Neutrophil (primary cell): ENCODE measurements around the gene TRAPPC2.

Source experiments
- H3K27ac ChIP-seq: fragments of 200-600 bp; sonication (generic); 2 replicates; pipeline ENCODE4 v1.5.1; 2016; ENCODE audit warnings: mild to moderate bottlenecking, moderate library complexity
- H3K27me3 ChIP-seq: fragments of 200-600 bp; sonication (generic); 2 replicates; pipeline ENCODE4 v1.6.0; 2016; ENCODE audit warnings: mild to moderate bottlenecking
- H3K36me3 ChIP-seq: fragments of 200-600 bp; sonication (generic); 2 replicates; pipeline ENCODE4 v1.5.1; 2017
- H3K4me1 ChIP-seq, 2 experiments: fragments of 200-600 bp in 1 of 2; sonication (generic) in 1 of 2; 1 replicate in 1 of 2; 2 replicates in 1 of 2; pipeline versions ENCODE4 v1.5.1 to v1.6.1; 2013 to 2016; ENCODE audit warnings: low read depth in 1 of 2, low read length in 1 of 2, mild to moderate bottlenecking in 1 of 2, moderate library complexity in 1 of 2; ENCODE audit not compliant: control insufficient read depth in 1 of 2, insufficient read depth in 1 of 2
- H3K4me3 ChIP-seq, 2 experiments: fragments of 200-600 bp in 1 of 2; sonication (generic) in 1 of 2; 1 replicate in 1 of 2; 2 replicates in 1 of 2; pipeline ENCODE4 v1.5.1; 2013 to 2016; ENCODE audit warnings: low read depth in 1 of 2, low read length in 1 of 2, mild to moderate bottlenecking in 1 of 2, moderate library complexity in 1 of 2
- H3K9me3 ChIP-seq: fragments of 200-600 bp; sonication (generic); 2 replicates; pipeline ENCODE4 v1.5.1; 2016
- TF ChIP-seq, protein P1 (sequence below): fragments of 200-600 bp; sonication (generic); IDR thresholded peaks from 2 replicates; pipeline ENCODE4 v1.5.1; 2016; ENCODE audit warnings: antibody characterized with exemption

TRAPPC2 gene

DNA sequence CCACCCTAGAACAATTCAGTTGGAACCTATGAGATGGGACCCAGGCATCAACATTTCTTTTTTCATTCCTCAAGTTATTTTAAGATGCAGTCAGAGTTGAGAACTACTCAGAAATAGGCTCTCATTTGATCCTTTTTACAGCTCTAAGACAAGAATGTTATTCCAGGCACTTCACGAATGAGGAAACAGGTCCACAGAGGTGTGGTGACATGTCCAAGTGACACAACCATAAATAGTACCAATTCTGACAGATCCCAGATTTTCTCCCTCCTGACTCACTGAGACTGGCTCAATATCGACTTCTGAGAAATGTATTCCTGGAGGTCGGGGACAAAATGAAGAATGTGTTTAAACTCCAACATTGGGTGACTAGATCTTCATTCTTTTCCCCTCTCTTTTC, 70.4 kb downstream of the TRAPPC2 start:
- H3K27ac ChIP-seq, result no peak overlapping the region
- H3K4me3 ChIP-seq, result no peak overlapping the region

DNA sequence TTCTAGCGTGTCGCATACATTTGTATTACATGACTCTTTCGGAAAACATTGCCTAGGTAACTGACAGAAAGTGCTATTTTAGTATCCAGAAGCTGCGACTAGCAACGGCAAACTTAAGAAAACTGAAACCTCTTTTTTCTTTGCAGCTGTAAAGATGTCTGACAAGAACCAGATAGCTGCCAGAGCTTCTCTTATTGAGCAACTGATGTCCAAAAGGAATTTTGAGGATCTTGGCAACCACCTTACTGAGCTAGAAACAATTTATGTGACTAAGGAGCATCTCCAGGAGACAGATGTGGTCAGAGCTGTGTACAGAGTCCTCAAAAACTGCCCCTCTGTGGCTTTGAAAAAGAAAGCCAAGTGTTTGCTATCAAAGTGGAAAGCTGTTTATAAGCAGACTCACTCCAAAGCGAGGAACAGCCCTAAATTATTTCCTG, 72.0 kb downstream of the TRAPPC2 start:
- Histone ChIP-seq H3K36me3 (peaks cover 4% of the 10 kb centered on the region), H3K27ac (no peak overlapping the region), H3K4me3 (no peak overlapping the region), H3K27me3 (no peaks in the 10 kb centered on the region), H3K9me3 (no peaks in the 10 kb centered on the region), H3K4me1 (peaks cover 21 to 29% of the 10 kb centered on the region in 2 experiments)
- TF ChIP-seq, protein P1, sequence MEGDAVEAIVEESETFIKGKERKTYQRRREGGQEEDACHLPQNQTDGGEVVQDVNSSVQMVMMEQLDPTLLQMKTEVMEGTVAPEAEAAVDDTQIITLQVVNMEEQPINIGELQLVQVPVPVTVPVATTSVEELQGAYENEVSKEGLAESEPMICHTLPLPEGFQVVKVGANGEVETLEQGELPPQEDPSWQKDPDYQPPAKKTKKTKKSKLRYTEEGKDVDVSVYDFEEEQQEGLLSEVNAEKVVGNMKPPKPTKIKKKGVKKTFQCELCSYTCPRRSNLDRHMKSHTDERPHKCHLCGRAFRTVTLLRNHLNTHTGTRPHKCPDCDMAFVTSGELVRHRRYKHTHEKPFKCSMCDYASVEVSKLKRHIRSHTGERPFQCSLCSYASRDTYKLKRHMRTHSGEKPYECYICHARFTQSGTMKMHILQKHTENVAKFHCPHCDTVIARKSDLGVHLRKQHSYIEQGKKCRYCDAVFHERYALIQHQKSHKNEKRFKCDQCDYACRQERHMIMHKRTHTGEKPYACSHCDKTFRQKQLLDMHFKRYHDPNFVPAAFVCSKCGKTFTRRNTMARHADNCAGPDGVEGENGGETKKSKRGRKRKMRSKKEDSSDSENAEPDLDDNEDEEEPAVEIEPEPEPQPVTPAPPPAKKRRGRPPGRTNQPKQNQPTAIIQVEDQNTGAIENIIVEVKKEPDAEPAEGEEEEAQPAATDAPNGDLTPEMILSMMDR, result no peak

More for the DNA sequence above, 70.4 kb downstream of the TRAPPC2 start:
- Histone ChIP-seq H3K4me1 (peaks cover 9 to 20% of the 10 kb centered on the region in 2 experiments), H3K36me3 (peaks cover 4% of the 10 kb centered on the region), H3K9me3 (no peaks in the 10 kb centered on the region), H3K27me3 (no peaks in the 10 kb centered on the region)
- TF ChIP-seq, protein P1, result no peak
